Esophagus squamous epithelium (tissue), 4 donors: Measurements from ENCODE around the gene BTBD3.

Source experiments
- POLR2A ChIP-seq, 4 donors: fragments of 450-650 bp; IDR thresholded peaks; one replicate each; pipeline ENCODE4 v1.6.1; 2017; ENCODE audit warnings: antibody characterized with exemption in 4 of 4, mild to moderate bottlenecking in 4 of 4, moderate library complexity in 3 of 4
- TF ChIP-seq, protein P1 (sequence below), 6 experiments: fragments of 450-650 bp in 4 of 6; fragments of 200-600 bp in 2 of 6; sonication (generic) in 2 of 6; IDR thresholded peaks; one replicate each; pipeline ENCODE4 v1.5.1; 2016 to 2019; ENCODE audit warnings: antibody characterized with exemption in 6 of 6, mild to moderate bottlenecking in 4 of 6, moderate library complexity in 4 of 6

GRCh38 chr20:11921321-11921720, 3.6 kb downstream of the BTBD3 start:
- TF ChIP-seq, protein P1, sequence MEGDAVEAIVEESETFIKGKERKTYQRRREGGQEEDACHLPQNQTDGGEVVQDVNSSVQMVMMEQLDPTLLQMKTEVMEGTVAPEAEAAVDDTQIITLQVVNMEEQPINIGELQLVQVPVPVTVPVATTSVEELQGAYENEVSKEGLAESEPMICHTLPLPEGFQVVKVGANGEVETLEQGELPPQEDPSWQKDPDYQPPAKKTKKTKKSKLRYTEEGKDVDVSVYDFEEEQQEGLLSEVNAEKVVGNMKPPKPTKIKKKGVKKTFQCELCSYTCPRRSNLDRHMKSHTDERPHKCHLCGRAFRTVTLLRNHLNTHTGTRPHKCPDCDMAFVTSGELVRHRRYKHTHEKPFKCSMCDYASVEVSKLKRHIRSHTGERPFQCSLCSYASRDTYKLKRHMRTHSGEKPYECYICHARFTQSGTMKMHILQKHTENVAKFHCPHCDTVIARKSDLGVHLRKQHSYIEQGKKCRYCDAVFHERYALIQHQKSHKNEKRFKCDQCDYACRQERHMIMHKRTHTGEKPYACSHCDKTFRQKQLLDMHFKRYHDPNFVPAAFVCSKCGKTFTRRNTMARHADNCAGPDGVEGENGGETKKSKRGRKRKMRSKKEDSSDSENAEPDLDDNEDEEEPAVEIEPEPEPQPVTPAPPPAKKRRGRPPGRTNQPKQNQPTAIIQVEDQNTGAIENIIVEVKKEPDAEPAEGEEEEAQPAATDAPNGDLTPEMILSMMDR (IDR thresholded peaks at IDR 0.05) = no peak
- no peak for TF ChIP-seq POLR2A (IDR thresholded peaks at IDR 0.05)
